GM19240 (cell line): ENCODE measurements around the gene GRIK4.
"Not testable (repeated sequence)": the region's sequence is repeated elsewhere in the genome, so short reads cannot be mapped to it uniquely, and the experiment has no call there.

Experiments
- DNase-seq: peaks from one replicate; pipeline ENCODE4 v3.0.0; 2011; ENCODE audit warnings: low spot score; ENCODE audit not compliant: insufficient read length

Gene GRIK4

DNA sequence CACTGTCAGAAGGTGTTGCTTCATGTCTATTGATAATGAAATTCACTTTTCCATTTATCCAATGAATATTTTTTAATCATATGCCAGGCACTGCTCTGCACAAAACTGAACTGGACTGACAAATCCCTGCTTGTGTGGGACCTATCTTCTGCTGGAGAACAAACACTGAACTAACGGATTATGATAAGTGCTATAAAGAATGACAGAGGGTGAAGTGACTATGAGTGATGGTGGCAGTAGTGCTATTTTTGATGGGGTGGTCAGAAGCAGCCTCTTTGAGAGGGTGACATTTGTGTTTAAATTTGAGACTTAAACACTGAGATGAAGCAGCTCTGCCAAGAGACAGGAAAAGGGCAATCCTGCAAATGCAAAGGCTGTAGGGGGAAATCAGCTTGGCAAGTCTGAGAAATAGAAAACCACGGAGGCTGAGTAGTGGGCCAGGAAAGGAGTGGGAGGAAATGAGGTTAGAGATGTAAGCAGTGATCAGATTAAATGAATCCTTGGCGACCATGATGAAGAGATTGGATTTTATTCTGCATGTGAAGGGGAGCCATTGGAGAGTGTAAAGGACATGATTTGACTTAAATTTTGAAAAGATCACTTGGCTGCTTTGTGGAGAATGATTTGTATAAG lies 518.4 kb downstream of the GRIK4 start:
- no peak for DNase-seq

DNA sequence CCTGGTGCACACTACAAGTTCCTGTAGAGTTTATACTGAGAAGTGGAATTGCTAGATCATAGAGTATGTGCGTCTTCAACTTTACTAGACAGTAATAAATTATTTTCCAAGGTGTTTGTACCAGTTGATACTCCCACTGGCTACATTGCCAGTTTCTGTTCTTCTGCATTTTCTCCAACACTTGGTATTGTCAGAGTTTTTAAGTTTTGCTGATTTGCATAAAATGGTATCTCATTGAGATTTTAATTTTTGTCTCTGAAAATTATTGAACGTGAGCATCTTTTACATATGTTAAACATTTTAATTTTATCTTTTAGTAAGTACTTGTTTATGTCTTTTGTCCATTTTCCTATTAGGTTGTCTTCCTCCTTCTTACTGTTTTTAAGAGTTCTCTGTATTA lies 519.6 kb downstream of the GRIK4 start:
- DNase-seq = no peak

DNA sequence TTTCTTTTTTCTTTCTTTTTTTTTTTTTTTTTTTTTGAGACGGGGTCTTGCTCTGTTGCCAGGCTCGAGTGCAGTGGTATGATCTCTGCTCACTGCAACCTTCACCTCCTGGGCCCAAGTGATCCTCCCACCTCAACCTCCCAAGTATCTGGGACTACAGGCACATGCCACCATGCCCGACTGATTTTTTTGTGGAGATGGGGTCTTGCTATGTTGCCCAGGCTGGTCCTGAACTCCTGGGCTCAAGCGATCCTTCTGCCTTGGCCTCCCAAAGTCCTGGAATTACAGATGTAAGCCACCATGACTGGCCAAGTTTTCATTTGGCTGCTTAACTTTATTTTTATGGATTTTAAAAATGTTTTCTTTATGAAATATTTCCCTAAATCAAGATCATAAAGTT lies 520.1 kb downstream of the GRIK4 start:
- DNase-seq = not testable (repeated sequence)

- DNase-seq = no peak
These were observed 521.0 kb downstream of the GRIK4 start for GRCh38 chr11:121032546-121032945.

GRCh38 chr11:121033635-121034034 lies 522.1 kb downstream of the GRIK4 start:
- DNase-seq = no peak

DNA sequence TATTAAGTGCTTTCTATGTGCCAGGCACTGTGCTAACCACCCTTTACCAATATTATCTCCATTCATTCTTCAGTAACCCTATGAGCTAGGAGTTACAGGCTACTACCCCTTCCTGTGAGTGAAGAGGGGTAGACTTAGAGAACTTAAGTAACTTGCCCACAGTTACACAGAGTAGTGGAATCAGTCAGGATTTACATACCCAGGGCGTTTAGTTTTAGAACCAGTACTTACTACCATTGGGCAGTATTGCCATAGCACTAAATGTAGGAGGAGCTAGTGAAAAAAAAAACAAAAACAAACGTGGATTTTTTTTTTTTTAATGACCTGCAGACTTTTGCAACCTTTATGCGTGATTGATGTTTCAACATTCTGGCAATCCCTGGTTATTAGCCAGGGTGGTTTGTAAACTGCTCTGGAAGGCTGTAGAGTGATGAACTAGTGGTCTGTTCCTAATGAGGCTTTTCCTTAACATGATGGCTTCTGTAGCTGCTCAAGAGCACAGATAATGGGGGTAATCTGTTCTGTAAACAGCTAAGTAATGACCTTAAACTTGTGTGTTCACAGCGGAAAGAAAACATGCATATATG lies 523.7 kb downstream of the GRIK4 start:
- no peak for DNase-seq

GRCh38 chr11:121035780-121036179 lies 524.2 kb downstream of the GRIK4 start:
- no peak for DNase-seq

DNA sequence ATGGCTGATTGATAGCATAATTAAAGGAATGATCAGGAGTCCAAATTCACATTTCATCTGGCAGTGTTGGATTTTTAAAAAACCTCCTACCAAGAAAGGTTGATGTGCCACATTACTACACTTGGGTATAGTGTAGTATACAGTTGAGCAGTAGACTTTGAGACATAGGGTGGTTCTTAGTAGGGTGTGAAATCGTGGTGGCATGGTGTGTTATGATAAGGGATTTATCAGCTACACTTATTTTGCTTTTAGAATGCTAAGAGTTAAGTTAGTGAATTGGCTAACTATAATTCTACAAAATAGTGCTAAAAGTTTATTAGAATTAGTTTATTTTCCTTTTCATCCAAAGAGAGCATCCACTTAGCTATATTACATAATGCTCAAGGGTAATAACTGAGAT lies 525.5 kb downstream of the GRIK4 start:
- DNase-seq = no peak
